ENCODE data around the gene SOX10. TPM values are rescaled to one million over a fixed set of nuclear protein-coding genes. Genes with fewer than 3 reads are reported as not detected.

Gene SOX10
- total RNA-seq, 1 donor from 2014 or later, result 5.9 TPM

- no peak overlapping the region for H3K27ac Mint-ChIP-seq
- H3K4me3 Mint-ChIP-seq, result no peak overlapping the region
- TF ChIP-seq CTCF (conservative IDR thresholded peaks at IDR 0.05), result no peak
Observed at GRCh38 chr22:37967637-37968451, 16.5 kb downstream of the SOX10 start.

GRCh38 chr22:37967147-37967546, 17.2 kb downstream of the SOX10 start:
- no peak overlapping the region for H3K4me3 Mint-ChIP-seq
- H3K4me1 Mint-ChIP-seq (ENCODE audit: unreplicated experiment), result peaks cover 24% of the 10 kb centered on the region
- no peak overlapping the region for H3K27ac Mint-ChIP-seq
- no peak for DNase-seq (ENCODE audit: extremely low spot score, unreplicated experiment)
- no peaks in the 10 kb centered on the region for H3K9me3 Mint-ChIP-seq
- no peaks in the 10 kb centered on the region for H3K27me3 Mint-ChIP-seq
- TF ChIP-seq CTCF (conservative IDR thresholded peaks at IDR 0.05), result no peak
- peaks cover 16% of the 10 kb centered on the region for H3K36me3 Mint-ChIP-seq

More at GRCh38 chr22:37967637-37968451, 16.5 kb downstream of the SOX10 start:
- Mint-ChIP-seq H3K4me1 (ENCODE audit: unreplicated experiment) (peaks cover 28% of the 10 kb centered on the region), H3K36me3 (peaks cover 14% of the 10 kb centered on the region), H3K9me3 (no peaks in the 10 kb centered on the region), H3K27me3 (no peaks in the 10 kb centered on the region)
- no peak for DNase-seq (ENCODE audit: extremely low spot score, unreplicated experiment)

GRCh38 chr22:37965940-37966664, 18.3 kb downstream of the SOX10 start:
- no peak for TF ChIP-seq CTCF (conservative IDR thresholded peaks at IDR 0.05)
- DNase-seq (ENCODE audit: extremely low spot score, unreplicated experiment), result no peak
- H3K9me3 Mint-ChIP-seq, result no peaks in the 10 kb centered on the region
- H3K27ac Mint-ChIP-seq, result no peak overlapping the region
- no peak overlapping the region for H3K4me3 Mint-ChIP-seq
- no peaks in the 10 kb centered on the region for H3K27me3 Mint-ChIP-seq
- peaks cover 19% of the 10 kb centered on the region for H3K4me1 Mint-ChIP-seq (ENCODE audit: unreplicated experiment)
- peaks cover 23% of the 10 kb centered on the region for H3K36me3 Mint-ChIP-seq

GRCh38 chr22:37961062-37961461, 23.3 kb downstream of the SOX10 start:
- Mint-ChIP-seq H3K9me3 (no peaks in the 10 kb centered on the region), H3K27me3 (no peaks in the 10 kb centered on the region), H3K4me3 (no peak overlapping the region), H3K27ac (no peak overlapping the region), H3K4me1 (ENCODE audit: unreplicated experiment) (peaks cover 8% of the 10 kb centered on the region), H3K36me3 (peaks cover 21% of the 10 kb centered on the region)
- TF ChIP-seq CTCF (conservative IDR thresholded peaks at IDR 0.05), result no peak
- DNase-seq (ENCODE audit: extremely low spot score, unreplicated experiment), result no peak

GRCh38 chr22:37959231-37959825, 25.0 kb downstream of the SOX10 start:
- peaks cover 25% of the 10 kb centered on the region for H3K36me3 Mint-ChIP-seq
- H3K4me3 Mint-ChIP-seq, result no peak overlapping the region

More at GRCh38 chr22:37959231-37959825, 25.0 kb downstream of the SOX10 start:
- Mint-ChIP-seq H3K27me3 (no peaks in the 10 kb centered on the region), H3K9me3 (no peaks in the 10 kb centered on the region), H3K4me1 (ENCODE audit: unreplicated experiment) (peaks cover 8% of the 10 kb centered on the region), H3K27ac (no peak overlapping the region)
- no peak for TF ChIP-seq CTCF (conservative IDR thresholded peaks at IDR 0.05)
- DNase-seq (ENCODE audit: extremely low spot score, unreplicated experiment), result no peak
